HCT116 (cell line): ENCODE results near the gene SMIM34.
"Not testable (repeated sequence)": the region's sequence is repeated elsewhere in the genome, so short reads cannot be mapped to it uniquely, and the experiment has no call there.

Experiments
- EZH2 ChIP-seq: fragments of 200-600 bp; sonication (generic); IDR thresholded peaks from 2 replicates; pipeline ENCODE4 v1.6.1; 2017; ENCODE audit warnings: antibody characterized with exemption, mixed run types
- JUND ChIP-seq: IDR thresholded peaks from 2 replicates; pipeline ENCODE4 v1.6.1; 2012

DNA sequence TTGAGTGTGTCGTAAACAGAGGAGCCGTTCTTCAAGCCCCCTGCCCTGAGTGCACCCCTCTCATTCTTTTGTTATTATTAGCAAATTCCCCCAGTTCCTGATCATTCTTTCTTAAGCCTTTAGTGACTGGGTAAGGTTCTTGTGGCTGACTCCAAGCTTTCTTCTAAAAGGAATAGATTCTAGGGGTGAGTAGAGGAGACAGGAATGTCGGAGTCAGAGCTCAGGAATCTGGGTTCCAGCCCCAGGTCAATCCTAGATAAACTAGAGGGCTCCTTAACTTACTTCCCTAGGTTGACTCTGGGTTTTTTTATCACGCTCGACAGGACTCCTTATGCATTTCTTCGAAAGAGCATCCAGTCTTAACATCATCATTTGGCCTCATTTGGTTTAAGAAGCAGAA lies 32.4 kb upstream of the SMIM34 start:
- not testable (repeated sequence) for TF ChIP-seq JUND, EZH2
